Measurements from ENCODE around the gene PARP4.

- no peak for TF ChIP-seq EZH2phosphoT487 (IDR thresholded peaks at IDR 0.05; ENCODE audit: borderline replicate concordance, low read depth, low read length)
- no peak for TF ChIP-seq CTCF (conservative IDR thresholded peaks at IDR 0.05; ENCODE audit: low read length)
These were observed 14.8 kb downstream of the PARP4 start for GRCh38 chr13:24497742-24498141.

Measured in OCI-LY7 (cell line).